Left cardiac atrium (tissue), 4 donors: ENCODE measurements around the gene C12orf60. TPM values are rescaled to one million over a fixed set of nuclear protein-coding genes. Genes with fewer than 3 reads are reported as not detected.

Source experiments
- ATAC-seq, 2 donors: fragments of 200-7000 bp; cut with Tn5 transposase; one replicate each; pipeline ENCODE4 v1.9.1; 2020; ENCODE audit warnings: mild to moderate bottlenecking in 2 of 2, moderate library complexity in 2 of 2
- DNase-seq: peaks from one replicate; pipeline ENCODE4 v3.0.0-alpha.2; 2020
- intact Hi-C, 2 donors: fragments of 100-400 bp; cut with DNase I; formaldehyde crosslinking; loops; one replicate each; pipeline versions ENCODE4 v1.14.1 to v1.15.1; 2022 to 2023
- total RNA-seq, 2 donors: library from RNA; stranded (reverse); fragmentation: NEBNext Ultra II Directional; extraction: Animal tissue kit (Norgen Biotek cat#: 25700); gene quantifications; one replicate each; pipeline ENCODE4 v1.2.1, GENCODE V29; 2021
- donor health status: DM: no; HTN: yes; CAD: no.
- donor health status: DM: no; HTN: yes; CAD: no; lungs with severe emphysema.
- donor health status: DM: yes; HTN: yes; CAD: no.
- donor health status: Dilated cardiomyopathy.

C12orf60 gene
- total RNA-seq, 2 donors from 2014 or later = 0.94 to 1.1 TPM

- ATAC-seq (no peak), DNase-seq (no peak)
- intact Hi-C loops = no loop called here
These were observed 21.8 kb downstream of the C12orf60 start for GRCh38 chr12:14825256-14825655.

DNA sequence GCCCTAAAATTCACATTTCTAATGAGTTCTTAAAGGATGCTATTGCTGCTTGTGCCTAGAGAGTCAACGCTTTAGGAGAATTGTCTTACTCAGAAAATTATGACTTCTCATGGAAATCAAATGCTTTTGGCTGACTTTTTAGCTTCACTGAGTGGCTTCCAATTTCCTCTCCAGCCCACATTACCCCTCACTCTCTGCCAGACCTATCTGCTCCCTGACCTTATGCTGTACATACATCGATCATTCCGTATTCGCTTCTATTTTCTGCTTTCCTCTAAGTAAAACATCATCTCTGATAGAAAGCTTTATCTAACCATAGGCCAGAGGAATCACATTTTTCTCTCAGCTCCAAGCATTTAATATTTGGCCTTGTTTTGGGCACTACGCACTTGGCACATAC is 23.0 kb downstream of the C12orf60 start:
- DNase-seq (no peak), ATAC-seq (peak in 1 of 2 donors; percentile 30)
- intact Hi-C loops = no loop called here

- DNase-seq (no peak), ATAC-seq (no peak)
- intact Hi-C loops = no loop called here
These were observed 23.6 kb downstream of the C12orf60 start for GRCh38 chr12:14827043-14827442.

DNA sequence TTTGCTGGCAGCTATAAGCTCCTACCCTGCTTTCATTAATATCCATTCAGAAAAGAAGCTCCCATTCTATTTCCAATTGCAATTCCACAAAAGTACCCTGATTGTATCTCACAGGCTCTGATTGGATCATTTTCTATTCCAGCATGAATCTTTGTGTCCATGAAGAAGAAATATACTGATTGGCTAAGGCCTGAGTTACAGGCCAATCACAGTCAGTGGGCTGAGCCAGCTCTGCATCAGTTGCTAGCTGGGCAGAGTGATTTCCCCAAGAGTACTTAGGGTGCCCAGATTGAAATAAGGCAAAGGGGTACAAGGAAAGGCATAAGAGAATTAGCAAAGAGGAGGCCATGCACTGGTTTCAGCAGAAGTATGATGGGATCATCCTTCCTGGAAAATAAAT is 25.4 kb downstream of the C12orf60 start:
- intact Hi-C loops = no loop called here
- DNase-seq (no peak), ATAC-seq (peak; percentile 37 to 59)

GRCh38 chr12:14833336-14833735 is 29.9 kb downstream of the C12orf60 start:
- intact Hi-C loops = no loop called here
- ATAC-seq (no peak), DNase-seq (no peak)

- ATAC-seq = peak in 1 of 2 donors; percentile 47
- intact Hi-C loops = no loop called here
- DNase-seq = no peak
These were observed 30.5 kb downstream of the C12orf60 start for GRCh38 chr12:14833952-14834351.

GRCh38 chr12:14834509-14834908 is 31.0 kb downstream of the C12orf60 start:
- ATAC-seq (no peak), DNase-seq (no peak)
- intact Hi-C loops = no loop called here

DNA sequence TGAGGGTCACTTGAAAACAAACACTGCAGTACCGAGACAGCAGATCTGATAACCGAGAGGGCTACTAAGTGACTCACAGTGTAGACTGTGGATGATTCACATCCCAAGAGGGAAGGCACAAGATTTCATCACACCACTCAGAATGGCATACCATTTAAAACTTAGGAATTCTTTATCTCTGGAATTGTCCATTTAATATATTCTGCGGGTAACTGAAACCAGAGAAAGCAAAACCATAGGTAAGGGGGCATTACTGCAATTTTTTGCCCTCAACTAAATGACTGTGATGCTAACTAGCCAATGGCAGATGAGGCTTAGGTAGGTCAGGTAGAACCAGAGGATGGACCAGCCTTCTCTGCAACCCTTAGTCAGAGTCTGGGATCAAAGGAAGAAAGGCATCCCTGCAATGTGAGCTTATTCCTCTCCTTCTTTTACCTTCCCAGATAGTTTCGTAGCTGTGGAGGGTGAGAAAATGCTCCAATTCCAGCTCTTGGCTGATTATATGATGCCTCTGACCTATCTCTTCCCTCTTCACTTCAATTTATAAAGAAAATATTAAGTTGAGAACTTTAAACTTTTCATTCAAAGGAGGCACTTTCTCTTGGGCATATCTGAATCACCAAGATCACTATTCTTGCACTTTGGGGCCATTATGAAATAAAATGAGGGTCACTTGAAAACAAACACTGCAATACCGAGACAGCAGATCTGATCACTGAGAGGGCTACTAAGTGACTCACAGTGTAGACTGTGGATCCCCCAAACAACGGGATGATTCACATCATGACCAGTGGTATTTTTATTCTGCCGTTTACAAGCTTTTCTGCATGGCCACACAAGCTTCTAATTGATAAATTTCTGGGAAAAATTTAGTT is 33.1 kb downstream of the C12orf60 start:
- intact Hi-C loops = no loop called here
- ATAC-seq (peak; percentile 20 to 96), DNase-seq (no peak)

DNA sequence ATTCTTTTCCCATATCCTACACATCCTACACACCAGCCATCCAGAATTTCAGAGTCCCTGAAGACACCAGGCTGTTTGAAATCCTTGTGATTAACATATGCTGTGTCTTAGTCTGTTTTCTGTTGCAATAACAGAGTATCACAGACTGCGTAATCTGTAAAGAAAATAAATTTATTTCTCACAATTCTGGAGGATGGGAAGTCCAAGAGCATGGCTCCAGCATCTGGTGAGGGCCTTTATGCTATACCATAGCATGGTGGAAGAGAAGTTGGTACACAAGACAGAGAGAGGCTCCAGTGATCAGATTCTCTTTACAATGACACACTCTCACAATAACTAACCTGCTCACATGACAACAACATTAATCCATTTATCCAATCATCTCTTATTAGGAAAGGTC is 35.8 kb downstream of the C12orf60 start:
- ATAC-seq = no peak

GRCh38 chr12:14840616-14841015 is 37.1 kb downstream of the C12orf60 start:
- intact Hi-C loops = loop anchor here in 1 of 2 donors (10.0 kb wide), 1 partner anchor 384 kb away; the partner anchor contains the start of gene RERG
- ATAC-seq (no peak), DNase-seq (no peak)

More for the DNA sequence above, 35.8 kb downstream of the C12orf60 start:
- intact Hi-C loops = no loop called here
- DNase-seq = no peak

DNA sequence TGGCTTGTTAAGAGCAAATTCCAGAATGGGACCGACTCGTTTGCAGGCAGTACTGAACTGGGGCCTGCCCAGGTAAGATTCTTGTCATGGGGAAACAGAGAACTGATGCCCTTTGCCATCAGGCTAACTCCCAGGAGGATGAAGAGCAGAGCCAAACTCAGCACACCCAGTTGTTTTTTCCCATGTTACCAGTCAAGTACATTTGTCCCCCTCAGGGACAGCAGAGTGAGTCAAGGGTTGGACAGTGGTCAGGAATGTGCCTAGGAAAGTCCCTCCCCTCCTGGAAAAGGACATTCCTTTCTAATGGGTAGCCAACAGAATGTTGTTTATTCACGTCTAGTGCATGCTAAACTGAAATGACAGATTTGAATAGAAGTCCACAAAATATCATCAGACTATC is 38.3 kb downstream of the C12orf60 start:
- ATAC-seq (peak; percentile 86 to 87), DNase-seq (peak; percentile 71)
- intact Hi-C loops = loop anchor here in 1 of 2 donors (10.0 kb wide), 1 partner anchor 383 kb away; the partner anchor contains the start of gene RERG

DNA sequence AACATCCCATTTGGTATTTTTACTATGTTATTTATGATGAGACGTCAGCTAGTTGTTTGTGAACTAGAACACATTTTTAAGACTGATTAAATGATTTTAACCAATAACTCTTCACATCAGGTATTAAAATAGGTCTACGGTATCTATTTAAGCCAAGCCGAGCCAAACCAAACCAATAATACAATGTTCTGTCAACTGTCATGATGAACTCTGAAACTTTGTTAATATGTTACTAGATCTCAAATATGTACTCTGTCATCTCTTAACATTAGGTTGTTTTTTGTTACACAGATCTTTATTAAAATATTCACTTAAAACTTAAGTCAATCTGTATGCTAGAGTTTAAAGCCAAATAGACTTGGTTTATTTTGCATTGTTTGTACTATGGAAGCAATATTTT is 38.8 kb downstream of the C12orf60 start:
- no peak for ATAC-seq
- DNase-seq = no peak
- intact Hi-C loops = loop anchor here in 1 of 2 donors (10.0 kb wide), 1 partner anchor 382 kb away; the partner anchor contains the start of gene RERG

DNA sequence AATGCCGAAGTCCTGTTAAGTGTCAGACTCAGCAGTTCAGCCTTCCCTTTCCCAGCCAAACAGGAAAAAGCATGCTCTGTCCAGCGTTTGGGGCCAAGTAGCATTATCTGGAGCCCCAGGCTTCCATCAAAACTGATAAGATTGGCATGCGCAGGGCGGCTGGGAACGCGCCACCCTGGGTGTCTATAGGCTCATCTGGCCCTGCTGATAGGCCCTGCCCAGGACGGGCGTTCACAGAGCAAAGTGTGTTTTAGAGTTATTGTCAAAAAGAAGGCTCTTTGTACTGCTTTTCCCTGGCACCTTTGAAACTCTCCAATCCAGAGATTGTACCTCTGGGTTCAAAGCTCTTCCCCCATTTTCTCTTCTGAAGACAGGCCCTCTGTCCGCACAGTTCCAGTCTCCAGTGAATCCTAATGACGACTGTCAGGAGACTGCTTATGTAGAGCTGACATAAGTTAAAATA is 40.0 kb downstream of the C12orf60 start, which contains the start of gene ART4:
TSS of gene ART4 (minus strand) at position 102 of the 463 bp plus-strand sequence. CDS start 413 bp downstream, outside the sequence.
- ATAC-seq (peak; percentile 65 to 71), DNase-seq (peak; percentile 80)
- intact Hi-C loops = loop anchor here in 1 of 2 donors (10.0 kb wide), 1 partner anchor 381 kb away; the partner anchor contains the start of gene RERG

- DNase-seq (no peak), ATAC-seq (no peak)
- intact Hi-C loops = loop anchor here (2.0 to 10.0 kb wide), 2 partner anchors 152 to 380 kb away; partner anchors contain the start of gene RERG (in 1 of the 2)
These were observed 40.9 kb downstream of the C12orf60 start for GRCh38 chr12:14844401-14844800.

GRCh38 chr12:14845350-14845750 is 41.9 kb downstream of the C12orf60 start:
- ATAC-seq (peak; percentile 48 to 59), DNase-seq (peak; percentile 35)
- intact Hi-C loops = loop anchor here (1.0 to 10.0 kb wide), 4 partner anchors 42 to 379 kb away; partner anchors contain the start of genes MGP (in 1 of the 2) and RERG (in 1 of the 2)

DNA sequence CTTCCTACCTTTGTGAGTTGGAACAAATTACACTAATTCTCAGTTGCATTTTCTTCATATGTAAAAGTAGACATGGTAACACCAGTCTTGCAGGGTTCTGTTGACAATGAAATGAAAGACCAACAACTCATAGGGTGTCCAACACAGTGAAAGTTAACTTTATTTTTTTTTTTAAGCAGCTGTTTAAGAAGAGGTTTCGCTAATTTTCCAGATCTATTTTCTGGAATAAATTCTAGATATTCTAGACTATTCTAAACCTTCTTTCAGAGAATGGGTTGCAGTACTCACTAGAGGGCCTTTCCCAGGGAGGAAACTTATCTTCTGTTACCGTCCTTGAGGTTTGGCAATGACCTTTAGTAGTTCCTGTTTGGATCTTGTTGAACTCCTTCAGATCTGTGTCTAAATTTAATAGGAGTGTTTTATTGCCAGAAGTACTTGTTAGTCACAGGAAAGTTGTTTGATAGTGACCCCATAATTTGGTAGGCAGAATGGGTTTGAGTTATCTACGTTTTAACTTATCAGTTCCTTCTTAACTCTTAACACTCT is 42.6 kb downstream of the C12orf60 start:
- peak in 1 of 2 donors; percentile 47 for ATAC-seq
- no peak for DNase-seq
- intact Hi-C loops = loop anchor here in 1 of 2 donors (5.0 to 10.0 kb wide), 2 partner anchors 41 to 379 kb away; partner anchors contain the start of genes MGP and RERG

DNA sequence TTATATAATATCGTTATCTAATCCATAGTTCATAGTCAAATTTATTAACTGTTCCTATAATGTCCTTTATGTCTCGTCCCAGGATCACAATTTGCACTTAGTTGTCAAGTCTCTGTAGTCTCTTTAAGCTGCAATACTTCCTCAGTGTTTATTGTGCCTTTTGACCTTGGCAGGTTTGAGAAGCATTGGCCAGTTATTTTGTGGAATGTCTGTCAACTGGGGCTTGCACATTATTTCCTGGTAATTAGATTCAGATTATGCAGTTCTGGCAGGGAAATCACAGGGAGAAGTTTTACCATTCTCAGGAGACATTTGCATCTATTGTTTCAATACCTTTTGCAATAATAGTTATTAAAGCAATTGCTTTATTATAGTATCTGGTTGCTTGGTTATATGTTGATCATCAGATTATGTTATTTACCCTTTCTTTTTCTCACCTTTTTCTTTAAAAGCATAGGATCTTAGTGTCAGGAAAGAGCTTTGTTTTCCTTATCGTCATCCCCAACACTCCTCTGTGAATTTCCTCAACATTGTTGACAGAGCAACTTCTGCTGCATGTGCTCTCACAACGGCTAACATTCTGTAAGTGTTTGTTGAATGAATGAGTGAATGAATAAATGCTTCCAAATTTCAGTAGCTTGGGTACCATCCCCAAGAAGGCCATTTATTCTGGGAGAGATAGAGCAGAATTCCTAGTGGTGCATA is 43.6 kb downstream of the C12orf60 start:
- intact Hi-C loops = loop anchor here in 1 of 2 donors (5.0 to 10.0 kb wide), 2 partner anchors 40 to 378 kb away; partner anchors contain the start of genes MGP and RERG

GRCh38 chr12:14849661-14850060 is 46.2 kb downstream of the C12orf60 start:
- no peak for DNase-seq
- ATAC-seq = peak in 1 of 2 donors; percentile 87
- intact Hi-C loops = loop anchor here in 1 of 2 donors (5.0 to 10.0 kb wide), 2 partner anchors 38 to 375 kb away; partner anchors contain the start of genes MGP and RERG

More for the DNA sequence above, 43.6 kb downstream of the C12orf60 start:
- ATAC-seq = no peak
- DNase-seq = no peak
